Adrenal gland (tissue), 5 donors: ENCODE measurements around the gene RAB12.

Experiments used
- POLR2A ChIP-seq, 2 donors: fragments of 450-650 bp; IDR thresholded peaks; one replicate each; pipeline ENCODE4 v1.6.1; 2017; ENCODE audit warnings: antibody characterized with exemption in 2 of 2, mild to moderate bottlenecking in 2 of 2, moderate library complexity in 1 of 2
- TF ChIP-seq, protein P1 (sequence below), 6 experiments: fragments of 450-650 bp in 4 of 6; fragments of 200-600 bp in 2 of 6; sonication (generic) in 1 of 6; IDR thresholded peaks; 1 replicate in 5 of 6; 2 replicates in 1 of 6; pipeline versions ENCODE4 v1.5.1 to v1.8.0; 2016 to 2021; ENCODE audit warnings: antibody characterized with exemption in 6 of 6, mild to moderate bottlenecking in 2 of 6, moderate library complexity in 1 of 6
- donor health status: DM: no; HTN: no; CAD: no.

DNA sequence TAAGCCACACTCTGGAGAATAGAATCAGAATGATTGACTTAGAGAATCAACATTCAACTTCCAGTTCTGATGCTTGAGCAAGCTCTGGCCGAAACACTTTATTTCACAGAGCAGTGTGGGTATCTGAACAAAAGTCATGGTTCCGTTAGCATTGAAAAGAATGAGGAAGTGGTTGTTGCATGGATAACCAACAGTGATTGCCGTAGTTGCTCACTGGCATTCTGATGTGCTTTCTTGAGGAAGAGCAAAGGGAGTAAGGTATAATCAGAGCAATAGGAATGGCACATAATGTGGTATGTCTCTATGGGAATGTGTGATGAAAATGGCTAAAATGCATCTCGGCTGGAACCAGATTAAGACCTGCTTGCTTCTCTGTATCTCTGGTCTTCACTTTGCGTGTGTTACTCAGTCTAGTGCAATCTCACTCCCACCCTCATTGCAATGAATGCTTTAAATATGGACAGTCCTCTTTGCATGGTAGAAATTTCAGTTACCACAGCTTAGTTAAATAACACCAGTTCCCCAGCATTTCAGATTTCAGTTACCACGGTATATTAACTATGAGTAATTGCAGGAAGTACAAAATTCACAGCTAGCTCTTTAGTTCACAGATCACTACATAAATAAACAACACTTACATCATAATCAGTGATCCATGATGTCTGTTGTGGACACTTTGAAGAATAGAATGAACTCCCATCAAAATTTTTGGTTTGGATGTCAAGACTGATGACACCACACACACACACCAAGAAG is 7.8 kb upstream of the RAB12 start:
- TF ChIP-seq, protein P1, sequence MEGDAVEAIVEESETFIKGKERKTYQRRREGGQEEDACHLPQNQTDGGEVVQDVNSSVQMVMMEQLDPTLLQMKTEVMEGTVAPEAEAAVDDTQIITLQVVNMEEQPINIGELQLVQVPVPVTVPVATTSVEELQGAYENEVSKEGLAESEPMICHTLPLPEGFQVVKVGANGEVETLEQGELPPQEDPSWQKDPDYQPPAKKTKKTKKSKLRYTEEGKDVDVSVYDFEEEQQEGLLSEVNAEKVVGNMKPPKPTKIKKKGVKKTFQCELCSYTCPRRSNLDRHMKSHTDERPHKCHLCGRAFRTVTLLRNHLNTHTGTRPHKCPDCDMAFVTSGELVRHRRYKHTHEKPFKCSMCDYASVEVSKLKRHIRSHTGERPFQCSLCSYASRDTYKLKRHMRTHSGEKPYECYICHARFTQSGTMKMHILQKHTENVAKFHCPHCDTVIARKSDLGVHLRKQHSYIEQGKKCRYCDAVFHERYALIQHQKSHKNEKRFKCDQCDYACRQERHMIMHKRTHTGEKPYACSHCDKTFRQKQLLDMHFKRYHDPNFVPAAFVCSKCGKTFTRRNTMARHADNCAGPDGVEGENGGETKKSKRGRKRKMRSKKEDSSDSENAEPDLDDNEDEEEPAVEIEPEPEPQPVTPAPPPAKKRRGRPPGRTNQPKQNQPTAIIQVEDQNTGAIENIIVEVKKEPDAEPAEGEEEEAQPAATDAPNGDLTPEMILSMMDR (IDR thresholded peaks at IDR 0.05), result no peak
- TF ChIP-seq POLR2A (IDR thresholded peaks at IDR 0.05), result no peak
